GM11168 (cell line): ENCODE results near the gene AIG1.
"Not testable (repeated sequence)": the region's sequence is repeated elsewhere in the genome, so short reads cannot be mapped to it uniquely, and the experiment has no call there.

Source experiments
- in situ Hi-C: fragments of 300-500 bp; cut with MboI; formaldehyde crosslinking; loops from one replicate; pipeline ENCODE4 v1.12.0; 2022; ENCODE audit warnings: low sequenced_read_pairs; ENCODE audit not compliant: unreplicated experiment

AIG1 gene

DNA sequence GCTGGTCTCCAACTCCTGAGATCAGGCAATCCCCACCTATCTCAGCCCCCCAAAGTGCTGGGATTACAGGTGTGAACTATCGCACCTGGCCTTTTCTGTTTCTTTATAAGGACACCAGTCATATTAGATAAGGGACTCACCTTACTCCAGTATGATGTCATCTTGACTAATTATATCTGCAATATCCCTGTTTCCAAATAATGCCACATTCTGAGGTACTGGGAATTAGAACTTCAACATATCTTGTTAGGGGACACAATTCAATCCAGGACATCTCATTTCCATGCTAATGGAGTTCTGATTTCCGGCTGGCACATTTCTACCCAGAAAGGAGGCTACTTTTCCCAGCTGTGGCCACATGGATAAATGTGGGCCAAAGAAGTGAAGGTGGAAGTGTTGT is 6.4 kb upstream of the AIG1 start:
- in situ Hi-C loops, result no loop called here

DNA sequence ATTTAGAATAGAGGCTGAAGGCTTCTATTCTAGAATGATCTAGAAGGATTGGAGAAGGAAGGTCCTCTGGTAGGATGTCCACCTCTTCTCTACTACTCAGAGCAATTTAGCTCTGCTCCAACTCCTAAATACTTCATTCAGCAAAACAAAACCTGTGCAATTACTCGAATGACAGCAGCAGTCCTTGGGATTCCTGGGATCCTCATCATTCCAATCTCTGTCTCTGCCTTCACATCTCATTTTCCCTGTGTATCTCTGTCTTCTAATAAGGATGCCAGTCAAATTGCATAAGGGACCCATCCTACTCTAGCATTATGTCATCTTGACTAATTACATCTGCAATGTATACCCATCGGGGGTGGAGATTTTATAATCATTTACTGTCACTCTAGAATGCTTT is 5.5 kb upstream of the AIG1 start:
- in situ Hi-C loops, result no loop called here

DNA sequence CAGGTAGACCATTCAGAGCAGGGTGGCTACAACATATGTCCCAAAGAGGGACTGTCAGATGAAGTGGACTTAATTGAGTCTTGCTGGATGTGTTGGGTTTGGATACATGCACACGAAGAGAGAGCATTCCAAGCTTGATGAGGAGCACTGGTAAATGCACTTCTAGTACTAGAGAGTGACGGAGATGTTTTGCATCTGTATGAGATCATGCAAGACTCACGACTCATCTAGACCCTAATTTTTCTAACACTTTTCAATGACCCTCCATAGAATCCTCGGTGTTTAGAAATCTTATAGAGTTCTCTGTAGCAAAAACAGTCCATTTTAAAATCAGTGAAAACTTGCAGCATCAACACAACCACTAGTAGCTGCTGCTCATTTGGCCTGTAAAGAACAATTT is 4.8 kb upstream of the AIG1 start:
- in situ Hi-C loops, result no loop called here

DNA sequence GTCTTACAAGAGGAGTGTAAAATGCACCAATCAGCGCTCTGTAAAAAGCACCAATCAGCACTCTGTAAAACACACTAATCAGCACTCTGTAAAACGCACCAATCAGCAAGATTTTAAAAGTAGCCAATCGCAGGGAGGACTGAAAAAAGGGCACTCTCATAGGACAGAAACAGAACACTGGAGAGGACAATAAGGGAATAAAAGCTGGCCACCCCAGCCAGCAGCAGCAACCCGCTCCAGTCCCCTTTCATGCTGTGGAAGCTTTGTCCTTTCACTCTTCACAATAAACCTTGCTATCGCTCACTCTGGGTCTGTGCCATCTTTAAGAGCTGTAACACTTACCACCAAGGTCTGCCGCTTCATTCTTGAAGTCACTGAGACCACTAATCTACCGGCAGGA is 1.7 kb upstream of the AIG1 start:
- in situ Hi-C loops, result no loop called here

DNA sequence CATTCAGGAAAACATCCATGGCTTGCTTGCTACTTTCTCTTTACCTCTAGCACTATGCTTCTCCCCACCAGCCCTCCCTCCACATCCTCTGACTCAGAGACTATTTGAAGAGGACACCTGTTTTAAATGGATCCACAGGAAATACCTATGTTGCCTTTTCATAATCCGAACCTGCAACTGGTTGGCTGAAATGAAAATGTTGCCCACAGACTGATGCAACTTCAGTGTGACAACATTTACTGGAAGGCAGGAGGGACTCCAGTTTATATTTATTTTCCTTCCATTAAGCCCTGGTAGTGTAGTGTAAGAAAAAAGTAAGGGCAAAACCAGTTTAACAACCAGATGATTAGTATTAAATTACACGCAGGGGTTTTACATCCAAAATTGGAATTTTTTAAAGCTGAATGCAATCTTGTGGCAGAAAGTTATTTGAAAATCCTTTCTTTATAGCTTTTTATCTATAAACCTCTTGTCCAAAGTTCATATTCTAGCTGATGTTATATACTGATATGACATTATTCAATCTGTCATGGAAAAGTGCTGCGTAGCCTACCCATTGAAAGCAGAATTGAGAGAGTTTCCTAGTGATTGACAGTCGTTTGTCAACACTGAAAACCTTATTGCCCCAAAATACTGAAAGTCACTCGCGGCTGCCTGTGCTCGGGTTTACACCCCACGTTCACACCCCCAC is 881 bp upstream of the AIG1 start:
- in situ Hi-C loops, result no loop called here

DNA sequence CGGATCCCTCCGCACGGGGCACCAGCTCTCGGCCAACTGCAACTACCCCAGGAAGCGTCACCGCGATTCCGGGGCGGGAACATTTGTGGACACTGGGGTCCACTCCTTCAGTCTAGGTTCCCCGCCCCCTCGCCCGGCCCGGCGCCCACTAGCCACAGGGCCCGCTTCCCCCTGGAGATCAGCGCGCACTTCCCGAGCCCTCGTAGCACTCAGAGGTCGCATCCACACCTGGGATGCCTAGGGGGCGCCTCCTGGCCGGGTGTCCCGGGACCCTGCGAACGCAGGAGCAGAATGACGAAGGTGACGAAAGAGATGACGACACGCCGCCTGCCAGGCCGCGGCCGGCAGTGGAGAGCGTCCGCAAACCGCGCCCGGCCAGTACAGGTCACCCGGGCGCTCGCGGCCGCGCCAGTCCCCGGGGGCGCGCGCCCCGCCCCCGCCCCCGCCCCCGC is 309 bp upstream of the AIG1 start:
- in situ Hi-C loops, result no loop called here

DNA sequence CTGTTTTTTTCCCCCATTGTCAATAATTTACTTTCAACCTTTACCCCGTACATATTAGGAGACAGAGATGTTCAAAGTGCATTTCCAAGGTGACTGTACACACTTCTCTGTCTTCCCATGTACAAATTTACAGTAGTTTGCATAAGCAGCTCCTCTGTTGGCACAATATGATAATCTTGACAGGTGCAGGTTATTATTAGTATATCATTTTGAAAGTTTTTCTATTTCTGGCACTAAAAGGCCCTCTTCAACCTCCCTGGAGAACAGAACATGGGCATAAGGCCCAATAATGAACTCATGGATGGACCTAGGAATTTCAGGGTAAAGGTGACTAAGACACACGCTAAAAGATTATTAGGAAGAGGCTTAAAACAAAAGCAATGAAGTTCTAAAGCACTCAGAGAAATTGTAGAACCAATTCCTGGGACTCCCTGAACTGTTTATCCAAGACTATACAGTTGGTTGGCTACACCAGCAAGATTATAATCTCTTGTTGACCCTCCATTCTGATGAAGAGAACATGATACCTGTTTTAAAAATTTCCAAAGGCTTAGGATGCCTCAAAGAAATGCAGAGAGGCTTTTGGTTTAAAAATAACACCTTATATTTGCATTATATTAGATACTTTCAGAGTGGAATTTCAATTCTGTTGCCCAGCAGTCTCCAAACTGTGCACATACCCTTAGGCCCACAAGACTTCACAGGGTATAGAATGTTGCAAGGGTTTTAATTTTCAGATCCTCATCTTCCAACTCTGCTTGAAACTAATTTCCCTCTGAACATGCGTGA is 1.1 kb downstream of the AIG1 start:
- in situ Hi-C loops, result no loop called here

DNA sequence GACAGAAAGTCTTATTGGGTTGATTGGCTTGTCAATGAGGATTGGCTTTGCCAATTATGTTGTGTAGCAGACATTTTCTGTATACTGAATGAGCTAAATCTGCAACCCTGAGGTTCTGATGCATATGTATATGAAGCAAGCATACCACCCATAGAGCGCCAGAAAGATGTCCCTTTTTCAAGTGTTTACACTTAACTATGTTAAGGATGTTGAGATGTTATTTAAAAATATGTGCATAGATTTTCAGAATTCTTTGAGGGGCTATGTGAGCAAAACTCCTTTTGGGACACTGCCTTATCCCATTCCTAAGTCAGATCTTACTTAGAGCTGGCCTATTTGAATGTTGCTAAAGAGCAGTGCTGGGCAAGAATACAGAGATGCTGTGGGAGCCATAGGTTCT is 1.9 kb downstream of the AIG1 start:
- in situ Hi-C loops, result no loop called here

DNA sequence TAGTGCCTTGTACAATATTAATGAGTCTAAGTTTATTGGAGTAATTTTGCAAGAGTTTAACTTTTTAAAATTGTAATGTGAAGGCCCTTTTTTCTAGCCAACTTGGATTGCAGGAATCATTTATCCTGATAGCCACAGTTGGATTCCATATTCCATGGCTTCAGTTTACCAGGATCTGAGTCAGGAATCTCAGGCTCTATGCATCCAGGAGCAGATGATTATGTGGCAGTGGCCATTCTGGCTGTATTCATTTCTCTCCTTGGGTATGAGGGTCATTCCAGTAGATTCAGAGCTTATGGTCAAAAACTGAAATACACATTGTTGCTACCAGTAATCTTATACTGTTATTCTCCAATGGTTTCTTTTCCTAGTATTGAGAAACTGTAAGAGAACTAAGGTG is 2.9 kb downstream of the AIG1 start:
- in situ Hi-C loops, result no loop called here

DNA sequence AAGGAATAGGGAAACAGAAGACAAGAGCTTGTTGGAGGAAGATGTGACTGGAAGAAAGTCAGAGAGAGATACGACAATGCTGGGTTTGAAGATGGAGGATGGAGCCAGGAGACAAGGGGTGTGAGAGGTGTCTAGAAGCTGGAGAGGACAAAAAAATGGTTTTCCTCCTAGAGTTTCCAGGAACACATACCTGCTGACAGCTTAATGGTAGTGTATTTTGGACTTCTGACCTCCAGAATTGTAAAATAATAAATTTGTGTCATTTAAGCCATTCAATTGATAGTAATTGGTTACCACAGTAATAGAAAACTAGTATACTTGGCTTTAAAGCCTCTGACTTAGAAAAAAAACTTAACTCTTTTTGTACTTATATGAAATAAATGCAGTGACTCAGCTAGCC is 3.6 kb downstream of the AIG1 start:
- in situ Hi-C loops, result no loop called here

DNA sequence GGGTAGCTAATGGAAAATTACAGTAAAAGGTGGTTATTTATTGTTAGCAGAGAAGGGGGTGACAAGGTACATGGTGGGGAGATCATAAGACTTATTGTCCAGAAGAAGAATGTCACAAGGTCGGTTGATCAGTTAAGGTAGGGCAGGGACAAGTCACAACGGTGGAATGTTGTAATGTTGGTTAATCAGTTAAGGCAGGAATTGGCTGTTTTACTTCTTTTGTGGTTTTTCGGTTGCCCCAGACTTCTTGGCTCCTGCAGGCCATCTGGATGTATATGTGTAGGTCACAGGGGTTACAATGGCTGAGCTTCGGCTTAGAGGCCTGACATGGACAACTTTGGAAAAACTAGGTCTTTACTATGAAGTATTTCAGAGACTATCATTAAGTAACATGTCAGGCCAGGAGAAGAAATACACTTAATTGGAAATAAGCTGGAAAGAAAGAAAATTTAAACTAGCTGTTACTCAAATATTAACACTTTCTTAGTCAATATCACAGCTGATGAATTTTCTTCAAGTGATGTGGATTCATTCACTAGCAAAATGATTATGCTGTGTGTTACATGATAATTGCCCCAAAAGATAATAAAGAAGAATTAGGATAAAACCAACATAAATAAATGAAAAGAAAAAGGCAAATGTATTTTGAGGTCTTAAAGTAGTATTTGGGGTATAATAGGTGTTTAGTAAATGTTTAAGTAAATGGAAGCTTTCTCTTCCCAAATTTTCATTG is 4.4 kb downstream of the AIG1 start:
- in situ Hi-C loops, result no loop called here

DNA sequence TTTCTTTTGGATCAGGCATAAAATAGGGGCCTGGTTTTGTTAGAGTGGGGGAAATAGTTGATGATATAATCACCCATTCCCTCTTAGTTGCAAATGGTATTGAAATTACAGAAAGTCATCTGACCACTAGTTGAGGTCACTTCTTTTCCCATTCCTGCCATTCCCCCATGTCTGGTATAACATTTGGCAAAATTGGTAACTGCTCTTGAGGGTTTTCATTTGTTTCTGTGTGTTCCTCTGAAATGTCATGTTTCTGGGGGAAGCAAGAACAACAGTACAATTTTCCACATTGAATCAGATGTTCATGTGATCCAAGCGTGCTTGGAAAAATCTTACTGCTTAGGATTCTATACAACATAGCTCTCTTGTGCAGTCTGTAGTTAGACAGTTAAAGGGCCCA is 7.3 kb downstream of the AIG1 start:
- in situ Hi-C loops, result no loop called here

DNA sequence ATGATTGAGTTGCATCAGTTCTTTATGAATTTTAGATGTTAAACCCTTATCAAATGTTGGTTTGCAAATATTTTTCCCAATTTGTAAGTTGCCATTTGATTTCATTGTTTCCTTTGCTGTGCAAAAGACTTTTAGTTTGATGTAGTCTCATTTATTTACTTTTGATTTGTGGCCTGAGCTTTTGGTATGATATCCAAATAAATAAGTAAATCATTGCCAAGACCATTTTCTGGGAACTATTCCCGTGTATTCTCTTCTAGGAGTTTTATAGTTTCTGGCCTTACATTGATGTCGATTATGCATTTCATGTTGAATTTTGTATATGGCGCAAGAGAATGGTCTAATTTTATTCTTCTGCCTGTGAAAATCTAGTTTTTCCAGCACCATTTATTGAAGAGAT is 13.4 kb downstream of the AIG1 start:
- in situ Hi-C loops, result no loop called here

DNA sequence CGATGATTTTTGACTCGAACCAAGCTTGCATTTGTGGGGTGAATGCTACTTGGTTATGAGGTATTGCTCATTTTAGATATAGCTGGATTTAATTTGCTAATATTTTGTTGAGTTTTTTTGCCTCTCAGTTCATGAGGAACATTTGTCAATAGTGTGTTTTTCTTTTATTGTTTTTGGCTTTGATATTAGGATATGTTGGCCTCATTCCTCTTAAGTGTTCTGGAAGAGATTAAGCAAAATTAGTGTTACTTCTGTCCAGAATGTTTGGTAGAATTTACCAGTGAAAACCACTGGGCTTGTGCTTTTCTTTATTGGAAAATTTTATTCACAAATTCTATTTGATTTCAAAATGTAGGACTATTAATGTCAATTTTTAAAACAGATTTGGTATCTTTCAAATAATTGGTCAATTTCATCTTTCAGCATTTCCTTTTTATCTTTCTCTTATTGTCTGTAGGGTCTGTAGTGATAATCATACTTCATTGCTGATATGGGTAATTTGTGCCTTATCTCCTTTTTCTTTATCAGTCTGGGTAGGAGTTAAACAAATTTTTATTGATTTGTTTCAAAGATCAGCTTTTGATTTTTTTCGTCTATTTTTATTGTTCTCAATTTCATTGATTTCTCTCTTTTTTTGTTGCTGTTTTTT is 14.1 kb downstream of the AIG1 start:
- in situ Hi-C loops, result no loop called here

DNA sequence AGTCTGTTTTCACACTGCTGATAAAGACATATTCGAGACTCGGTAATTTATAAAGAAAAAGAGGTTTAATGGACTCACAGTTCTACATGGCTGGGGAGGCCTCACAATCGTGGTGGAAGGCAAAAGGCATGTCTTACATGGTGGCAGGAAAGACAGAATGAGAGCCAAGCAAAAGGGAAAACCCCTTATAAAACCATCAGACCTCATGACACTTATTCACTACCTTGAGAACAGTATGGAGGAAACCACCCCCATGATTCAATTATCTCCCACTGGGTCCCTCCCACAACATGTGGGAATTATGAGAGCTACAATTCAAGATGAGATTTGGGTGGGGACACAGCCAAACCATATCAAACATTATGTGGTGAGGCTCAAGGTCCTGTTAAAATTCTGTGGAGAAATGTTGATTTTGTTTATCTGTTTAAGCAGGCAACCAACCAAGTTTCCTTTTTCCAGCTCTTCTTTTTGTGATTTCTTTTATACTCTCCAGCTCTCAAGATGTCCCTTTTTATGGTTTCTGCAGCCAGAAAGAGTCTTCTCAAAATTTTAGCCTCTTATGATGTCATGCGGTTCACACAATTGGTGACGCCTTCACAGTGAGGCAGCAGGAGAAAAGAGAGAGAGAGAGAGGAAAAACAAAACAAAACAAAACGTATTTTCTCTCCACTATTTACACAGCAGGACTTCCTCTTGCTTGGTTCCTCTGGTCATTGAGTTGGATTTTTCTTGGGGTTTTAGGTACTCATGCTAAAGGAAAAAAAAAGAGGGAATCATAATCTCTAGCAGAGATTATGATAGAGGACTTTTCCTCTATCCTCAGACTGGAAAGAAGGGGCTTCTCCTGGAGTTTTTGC is 18.0 kb downstream of the AIG1 start:
- in situ Hi-C loops, result no loop called here

DNA sequence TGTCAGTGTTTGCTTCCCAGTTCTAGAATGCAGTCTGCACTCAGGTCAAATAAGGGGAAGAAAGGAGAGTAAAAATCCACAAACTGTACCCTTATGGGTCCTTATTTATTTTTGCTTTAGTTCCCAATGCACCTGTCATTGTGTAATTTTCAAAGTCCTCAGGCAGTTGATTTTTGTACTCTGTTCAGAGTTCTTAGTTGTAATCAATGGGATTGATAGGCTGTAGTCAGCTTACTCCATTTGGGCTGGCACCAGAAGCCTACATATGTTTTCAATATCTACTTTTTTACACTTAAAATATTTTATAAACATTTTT is 18.6 kb downstream of the AIG1 start:
- in situ Hi-C loops, result no loop called here

DNA sequence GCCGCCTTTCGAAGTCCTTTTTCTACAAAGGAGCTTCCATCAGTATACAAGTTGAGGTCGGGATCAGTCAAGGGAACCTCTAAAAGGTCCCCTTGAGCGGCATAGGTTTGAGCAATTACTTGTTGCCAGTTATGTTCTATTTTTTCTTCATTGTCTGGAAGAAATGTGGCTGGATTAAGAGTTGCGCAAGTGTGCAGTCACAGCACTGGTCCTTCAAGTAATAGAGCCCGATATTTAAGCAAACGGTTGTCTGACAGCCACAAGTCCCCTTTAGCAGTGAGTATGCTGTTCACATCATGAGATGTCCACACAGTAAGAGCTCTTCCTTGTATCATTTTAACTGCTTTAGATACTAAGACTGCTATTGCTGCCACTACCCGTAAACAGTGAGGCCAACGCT is 21.6 kb downstream of the AIG1 start:
- in situ Hi-C loops, result not testable (repeated sequence)

DNA sequence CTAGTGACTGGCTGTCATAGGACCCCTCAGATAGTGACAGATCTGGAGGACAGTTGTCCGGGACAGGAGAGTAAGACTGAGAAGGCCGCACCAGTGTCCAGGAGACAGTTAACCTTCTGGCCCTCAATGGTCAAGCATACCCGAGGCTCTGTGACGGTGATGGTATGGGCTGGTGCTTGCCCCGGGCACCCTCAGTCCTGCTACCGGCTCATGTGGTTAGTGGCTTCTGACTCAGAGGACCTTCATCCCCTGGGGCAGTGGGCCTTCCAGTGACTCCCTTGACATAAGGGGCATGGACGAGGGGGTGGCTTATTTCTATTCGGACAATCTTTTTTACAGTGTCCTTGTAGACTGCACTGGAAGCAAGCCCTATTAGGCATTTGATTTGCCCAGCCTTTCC is 23.3 kb downstream of the AIG1 start:
- in situ Hi-C loops, result not testable (repeated sequence)

DNA sequence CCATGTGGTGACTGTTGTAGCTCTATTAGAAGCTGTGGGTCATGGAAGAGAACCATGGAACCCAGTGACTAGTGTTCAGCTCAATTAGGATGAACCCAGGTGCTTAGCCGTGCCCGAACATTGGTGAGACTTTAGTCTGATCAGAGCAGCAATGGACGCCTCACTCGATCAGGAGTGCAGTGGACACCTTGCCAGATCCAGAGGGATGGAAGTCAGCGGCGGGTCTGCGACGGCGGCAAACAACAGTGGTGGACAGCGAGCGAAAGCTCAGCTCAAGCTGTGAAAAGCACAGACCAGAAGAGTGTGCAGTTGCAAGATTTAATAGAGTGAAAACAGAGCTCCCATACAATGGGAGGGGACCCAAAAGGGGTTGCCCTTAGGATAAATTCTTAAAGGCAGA is 26.6 kb downstream of the AIG1 start:
- in situ Hi-C loops, result not testable (repeated sequence)

DNA sequence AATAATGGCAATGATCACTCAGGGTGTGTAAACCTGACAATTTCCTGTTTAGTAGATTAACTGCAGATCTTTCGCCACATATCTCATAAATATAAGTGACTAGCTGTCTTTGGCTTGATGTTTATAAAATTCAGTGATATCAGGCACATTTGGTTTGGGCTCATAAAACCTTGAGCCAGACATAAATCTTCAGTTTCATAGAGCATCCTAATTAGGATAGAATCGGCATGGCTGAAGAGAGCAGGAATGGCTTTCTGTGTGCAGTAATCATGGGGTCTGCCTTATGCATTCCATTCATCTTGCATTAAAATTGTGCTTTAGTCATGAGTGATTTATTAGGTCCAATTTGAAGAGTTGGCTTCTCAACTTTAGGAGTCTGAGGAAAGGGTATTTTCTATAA is 27.2 kb downstream of the AIG1 start:
- in situ Hi-C loops, result no loop called here
